ENCODE results near the gene RIPOR3. TPM values are rescaled to one million over a fixed set of nuclear protein-coding genes. Genes with fewer than 3 reads are reported as not detected.

Gene RIPOR3
- total RNA-seq, 2 experiments from 2014 or later = not detected

DNA sequence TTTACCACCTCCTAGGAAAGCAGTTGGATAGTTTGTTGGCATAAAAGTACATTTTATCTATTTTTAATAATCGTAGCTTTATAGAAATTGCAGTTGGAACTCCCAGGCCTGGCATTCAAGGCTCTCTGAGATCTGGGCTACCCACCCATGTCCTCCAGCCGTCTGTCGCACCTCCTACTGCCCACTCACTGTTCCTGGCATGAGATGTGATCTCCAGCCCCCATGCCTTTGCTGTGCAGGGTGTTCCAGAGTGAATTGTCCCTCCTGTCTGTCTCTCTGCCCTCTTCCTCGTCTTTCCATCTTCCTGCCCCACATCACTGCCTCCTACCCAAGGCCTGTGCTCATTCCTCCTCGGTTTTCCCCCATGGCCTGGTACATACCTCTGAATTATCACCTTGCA, 130.5 kb downstream of the RIPOR3 start:
- Mint-ChIP-seq H3K27me3 (no peaks in the 10 kb centered on the region), H3K4me1 (peaks cover 59% of the 10 kb centered on the region), H3K27ac (peak overlapping the region; percentile 93), H3K36me3 (peaks cover 39% of the 10 kb centered on the region), H3K4me3 (peak overlapping the region; percentile 53), H3K9me3 (no peaks in the 10 kb centered on the region)
- no peak for DNase-seq

DNA sequence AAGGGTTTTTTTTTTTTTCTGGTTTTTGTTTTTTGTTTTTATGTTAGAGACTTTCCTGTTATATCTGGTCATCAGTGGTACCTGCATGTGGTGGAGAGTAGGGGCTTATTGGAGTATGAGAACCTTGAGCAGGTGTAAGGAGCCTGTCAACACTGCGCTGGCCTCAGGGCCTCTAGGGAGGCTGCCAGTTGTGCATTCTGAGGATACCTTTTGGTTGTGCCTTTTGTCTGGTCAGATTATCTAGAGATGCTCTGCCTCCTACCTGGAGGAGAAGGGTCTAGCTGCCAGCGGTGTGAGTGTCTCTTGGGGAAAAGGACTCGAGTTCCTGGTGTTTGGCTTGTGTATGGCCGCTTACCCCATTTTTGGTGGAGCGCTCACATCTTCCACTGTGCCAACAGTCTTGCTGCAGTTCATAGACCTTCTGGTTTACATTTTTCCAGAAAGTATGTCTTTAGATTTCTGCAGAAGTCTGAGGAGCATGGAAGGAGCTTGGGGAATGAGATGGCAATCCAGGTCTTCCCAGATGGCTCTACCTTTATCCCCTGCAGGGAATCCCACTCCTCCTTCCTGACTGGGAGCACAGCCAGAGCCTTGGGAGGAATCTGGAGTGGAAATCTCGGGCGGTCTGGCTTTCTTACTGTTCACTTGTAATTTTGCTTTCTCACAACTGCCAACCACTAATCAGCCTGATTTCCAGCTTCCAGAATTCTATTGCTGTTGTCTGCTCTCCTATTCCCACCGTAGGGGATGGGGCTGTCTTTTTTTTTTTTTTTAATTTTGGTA, 131.3 kb downstream of the RIPOR3 start:
- no peak overlapping the region for H3K4me3 Mint-ChIP-seq
- peaks cover 2% of the 10 kb centered on the region for H3K9me3 Mint-ChIP-seq
- no peaks in the 10 kb centered on the region for H3K27me3 Mint-ChIP-seq
- H3K36me3 Mint-ChIP-seq = peaks cover 40% of the 10 kb centered on the region
- no peak for DNase-seq
- peaks cover 60% of the 10 kb centered on the region for H3K4me1 Mint-ChIP-seq
- peak overlapping the region; percentile 66 for H3K27ac Mint-ChIP-seq

GRCh38 chr20:50559149-50559548, 132.2 kb downstream of the RIPOR3 start:
- Mint-ChIP-seq H3K27ac (no peak overlapping the region), H3K27me3 (no peaks in the 10 kb centered on the region), H3K9me3 (peaks cover 2% of the 10 kb centered on the region), H3K4me1 (peaks cover 51% of the 10 kb centered on the region), H3K36me3 (peaks cover 36% of the 10 kb centered on the region), H3K4me3 (no peak overlapping the region)
- no peak for DNase-seq

GRCh38 chr20:50558483-50558925, 132.8 kb downstream of the RIPOR3 start:
- no peak overlapping the region for H3K4me3 Mint-ChIP-seq
- H3K9me3 Mint-ChIP-seq = peaks cover 2% of the 10 kb centered on the region
- peaks cover 36% of the 10 kb centered on the region for H3K36me3 Mint-ChIP-seq
- no peaks in the 10 kb centered on the region for H3K27me3 Mint-ChIP-seq
- no peak for DNase-seq
- no peak overlapping the region for H3K27ac Mint-ChIP-seq
- peaks cover 50% of the 10 kb centered on the region for H3K4me1 Mint-ChIP-seq

DNA sequence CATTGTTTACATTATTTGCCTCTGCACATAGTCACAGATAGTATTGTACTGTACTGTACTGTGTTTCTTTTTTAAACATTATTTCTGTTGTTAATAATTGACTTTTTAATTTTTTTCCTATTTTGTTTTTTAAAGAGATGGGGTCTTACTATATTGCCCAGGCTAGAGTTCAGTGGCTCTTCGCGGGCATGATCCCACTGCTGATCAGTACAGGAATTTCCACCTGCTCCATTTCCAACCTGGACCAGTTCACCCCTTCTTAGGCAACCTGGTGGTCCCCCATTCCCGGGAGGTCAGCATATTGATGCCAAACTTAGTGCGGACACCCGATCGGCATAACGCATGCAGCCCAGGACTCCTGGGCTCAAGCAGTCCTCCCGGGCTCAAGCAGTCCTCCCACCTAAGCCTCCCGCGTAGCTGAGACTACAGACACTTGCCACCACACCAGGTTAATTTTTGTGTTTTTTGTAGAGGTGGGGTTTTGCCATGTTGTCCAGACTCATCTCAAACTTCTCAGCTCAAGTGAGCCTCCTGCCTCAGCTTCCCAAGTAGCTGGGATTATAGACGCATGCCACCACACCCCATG, 133.7 kb downstream of the RIPOR3 start:
- no peaks in the 10 kb centered on the region for H3K27me3 Mint-ChIP-seq
- H3K9me3 Mint-ChIP-seq = peaks cover 2% of the 10 kb centered on the region
- H3K27ac Mint-ChIP-seq = no peak overlapping the region
- no peak overlapping the region for H3K4me3 Mint-ChIP-seq
- peaks cover 30% of the 10 kb centered on the region for H3K36me3 Mint-ChIP-seq
- H3K4me1 Mint-ChIP-seq = peaks cover 43% of the 10 kb centered on the region
- no peak for DNase-seq

DNA sequence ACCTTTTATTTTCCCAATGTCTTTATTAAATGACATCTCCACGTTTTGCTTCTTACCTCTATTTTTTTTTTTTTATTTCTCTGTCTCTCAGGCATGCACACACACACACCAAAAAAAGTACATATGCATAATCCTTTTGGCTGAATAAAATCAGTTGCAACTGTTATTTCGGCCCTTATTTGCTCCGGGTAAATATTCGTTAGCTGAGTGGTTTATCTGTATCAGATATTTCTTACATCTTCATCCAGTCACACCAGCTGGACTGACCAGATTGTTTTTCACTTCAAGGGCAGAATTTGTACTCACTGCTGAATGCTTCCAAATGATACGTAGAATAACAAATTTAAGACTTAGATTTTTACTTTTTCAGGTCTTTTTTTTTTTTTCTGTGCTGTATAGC, 135.7 kb downstream of the RIPOR3 start:
- peaks cover 19% of the 10 kb centered on the region for H3K36me3 Mint-ChIP-seq
- DNase-seq = no peak
- H3K9me3 Mint-ChIP-seq = peaks cover 2% of the 10 kb centered on the region
- no peak overlapping the region for H3K4me3 Mint-ChIP-seq
- H3K27me3 Mint-ChIP-seq = no peaks in the 10 kb centered on the region
- no peak overlapping the region for H3K27ac Mint-ChIP-seq
- peaks cover 38% of the 10 kb centered on the region for H3K4me1 Mint-ChIP-seq

GRCh38 chr20:50554694-50555579, 136.4 kb downstream of the RIPOR3 start:
- no peak overlapping the region for H3K27ac Mint-ChIP-seq
- no peaks in the 10 kb centered on the region for H3K27me3 Mint-ChIP-seq
- DNase-seq = peak; percentile 30
- peaks cover 22% of the 10 kb centered on the region for H3K36me3 Mint-ChIP-seq
- peaks cover 2% of the 10 kb centered on the region for H3K9me3 Mint-ChIP-seq
- peaks cover 45% of the 10 kb centered on the region for H3K4me1 Mint-ChIP-seq
- H3K4me3 Mint-ChIP-seq = no peak overlapping the region

GRCh38 chr20:50552979-50553378, 138.4 kb downstream of the RIPOR3 start:
- H3K4me3 Mint-ChIP-seq = no peak overlapping the region
- H3K27ac Mint-ChIP-seq = no peak overlapping the region
- no peak for DNase-seq
- peaks cover 2% of the 10 kb centered on the region for H3K9me3 Mint-ChIP-seq
- H3K4me1 Mint-ChIP-seq = peaks cover 44% of the 10 kb centered on the region
- H3K36me3 Mint-ChIP-seq = peaks cover 24% of the 10 kb centered on the region
- no peaks in the 10 kb centered on the region for H3K27me3 Mint-ChIP-seq

GRCh38 chr20:50551288-50551687, 140.1 kb downstream of the RIPOR3 start:
- H3K27ac Mint-ChIP-seq = peak overlapping the region; percentile 39
- H3K27me3 Mint-ChIP-seq = no peaks in the 10 kb centered on the region
- no peak for DNase-seq
- no peak overlapping the region for H3K4me3 Mint-ChIP-seq
- H3K36me3 Mint-ChIP-seq = peaks cover 24% of the 10 kb centered on the region
- H3K9me3 Mint-ChIP-seq = peaks cover 2% of the 10 kb centered on the region
- H3K4me1 Mint-ChIP-seq = peaks cover 49% of the 10 kb centered on the region

GRCh38 chr20:50550531-50550930, 140.8 kb downstream of the RIPOR3 start:
- DNase-seq = no peak
- Mint-ChIP-seq H3K27ac (no peak overlapping the region), H3K4me1 (peaks cover 52% of the 10 kb centered on the region), H3K9me3 (no peaks in the 10 kb centered on the region), H3K27me3 (no peaks in the 10 kb centered on the region), H3K4me3 (no peak overlapping the region), H3K36me3 (peaks cover 22% of the 10 kb centered on the region)

DNA sequence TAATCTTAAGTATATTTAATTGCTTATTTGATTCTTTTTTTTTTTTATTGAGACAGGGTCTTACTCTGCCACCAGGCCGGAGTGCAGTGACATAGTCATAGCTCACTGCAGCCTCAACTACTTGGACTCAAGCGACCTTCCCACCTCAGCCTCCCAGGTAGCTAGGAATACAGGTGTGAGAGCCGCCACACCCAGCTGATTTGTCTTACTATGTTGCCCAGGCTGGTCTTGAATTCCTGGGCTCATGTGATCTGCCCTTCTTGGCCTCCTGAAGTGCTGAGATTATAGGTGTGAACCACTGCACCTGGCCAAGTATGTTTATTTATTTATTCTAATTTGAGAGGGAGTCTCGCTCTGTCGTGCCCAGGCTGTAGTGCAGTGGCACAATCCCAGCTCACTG, 142.9 kb downstream of the RIPOR3 start:
- peaks cover 63% of the 10 kb centered on the region for H3K4me1 Mint-ChIP-seq
- no peak overlapping the region for H3K27ac Mint-ChIP-seq
- H3K36me3 Mint-ChIP-seq = peaks cover 28% of the 10 kb centered on the region
- H3K4me3 Mint-ChIP-seq = no peak overlapping the region
- no peaks in the 10 kb centered on the region for H3K9me3 Mint-ChIP-seq
- no peaks in the 10 kb centered on the region for H3K27me3 Mint-ChIP-seq
- no peak for DNase-seq

DNA sequence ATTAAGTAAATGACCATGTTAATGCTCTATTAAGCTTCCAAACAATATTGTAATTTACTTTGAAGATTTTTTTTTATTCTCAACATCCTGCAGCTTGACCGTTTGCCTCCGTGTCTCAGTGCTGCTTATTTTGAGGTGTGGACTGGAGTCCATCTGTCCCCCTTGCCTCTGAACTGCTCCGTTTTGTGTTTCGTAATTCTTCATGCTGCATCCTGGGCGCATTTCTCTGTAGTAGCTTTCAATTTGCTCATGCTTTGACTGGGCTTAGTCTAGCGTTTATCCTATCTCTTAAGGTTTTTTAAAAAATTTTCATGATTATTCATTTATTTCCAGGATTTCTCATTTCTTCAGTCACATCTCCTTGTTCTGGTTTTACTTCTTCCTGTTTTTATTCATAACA, 143.4 kb downstream of the RIPOR3 start:
- Mint-ChIP-seq H3K4me3 (no peak overlapping the region), H3K4me1 (peaks cover 66% of the 10 kb centered on the region)

DNA sequence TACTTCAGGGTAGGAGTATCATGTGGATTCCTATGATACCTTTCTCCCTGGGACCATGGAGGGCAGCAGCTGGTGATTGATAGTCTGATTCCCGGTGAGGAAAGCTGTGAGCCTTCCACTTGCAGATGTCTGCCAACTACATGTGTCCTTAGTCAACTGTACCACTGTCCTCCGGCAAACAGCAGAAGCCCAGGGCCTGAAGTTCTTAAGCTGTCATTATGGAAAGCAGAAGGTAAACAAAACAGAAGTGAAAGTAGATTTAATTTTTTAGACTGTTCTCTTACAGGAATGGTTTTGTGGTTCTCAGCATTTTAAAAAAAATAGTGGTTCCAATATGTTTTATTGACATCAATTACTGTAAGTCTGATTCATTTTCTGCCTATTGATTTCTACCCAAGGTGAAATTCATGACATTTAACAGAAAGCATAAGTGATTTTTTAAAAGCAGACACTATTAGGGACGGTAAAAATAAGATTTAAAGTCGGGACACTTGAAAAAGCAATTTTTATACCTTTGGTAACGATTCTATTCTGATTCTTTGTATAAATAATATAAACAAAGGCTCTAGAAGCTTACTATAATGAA, 144.5 kb downstream of the RIPOR3 start:
- peak overlapping the region; percentile 82 for H3K27ac Mint-ChIP-seq
- peaks cover 28% of the 10 kb centered on the region for H3K36me3 Mint-ChIP-seq
- no peaks in the 10 kb centered on the region for H3K9me3 Mint-ChIP-seq
- no peaks in the 10 kb centered on the region for H3K27me3 Mint-ChIP-seq
- H3K4me3 Mint-ChIP-seq = peak overlapping the region; percentile 47
- peaks cover 73% of the 10 kb centered on the region for H3K4me1 Mint-ChIP-seq
- no peak for DNase-seq

More for the DNA sequence above, 143.4 kb downstream of the RIPOR3 start:
- peaks cover 28% of the 10 kb centered on the region for H3K36me3 Mint-ChIP-seq
- peak overlapping the region; percentile 82 for H3K27ac Mint-ChIP-seq
- no peaks in the 10 kb centered on the region for H3K9me3 Mint-ChIP-seq
- no peak for DNase-seq
- H3K27me3 Mint-ChIP-seq = no peaks in the 10 kb centered on the region

DNA sequence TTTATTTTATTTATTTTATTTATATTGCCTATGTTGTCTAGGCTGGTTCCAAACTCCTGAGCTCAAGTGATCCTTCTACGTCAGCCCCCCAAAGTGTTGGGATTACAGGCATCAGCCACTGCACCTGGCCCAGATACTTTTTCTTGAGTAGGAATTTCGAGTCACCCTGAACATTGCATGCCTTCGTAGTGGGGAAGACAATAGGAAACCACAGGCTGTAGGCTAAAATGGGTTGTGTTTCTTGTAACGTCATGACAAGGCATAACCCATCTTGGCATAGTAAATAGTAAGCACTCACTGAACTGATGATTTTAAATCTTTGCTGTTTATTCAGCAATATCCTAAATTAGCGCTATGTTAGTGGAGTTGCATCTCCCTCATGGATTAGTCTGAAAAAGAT, 146.2 kb downstream of the RIPOR3 start:
- H3K4me1 Mint-ChIP-seq = peaks cover 71% of the 10 kb centered on the region
- H3K27ac Mint-ChIP-seq = peak overlapping the region; percentile 1
- no peak overlapping the region for H3K4me3 Mint-ChIP-seq
- no peak for DNase-seq
- no peaks in the 10 kb centered on the region for H3K9me3 Mint-ChIP-seq
- peaks cover 37% of the 10 kb centered on the region for H3K36me3 Mint-ChIP-seq
- H3K27me3 Mint-ChIP-seq = no peaks in the 10 kb centered on the region

GRCh38 chr20:50543326-50543725, 148.0 kb downstream of the RIPOR3 start:
- H3K36me3 Mint-ChIP-seq = peaks cover 32% of the 10 kb centered on the region
- H3K4me3 Mint-ChIP-seq = no peak overlapping the region
- peaks cover 63% of the 10 kb centered on the region for H3K4me1 Mint-ChIP-seq
- H3K27me3 Mint-ChIP-seq = no peaks in the 10 kb centered on the region
- no peak for DNase-seq
- no peaks in the 10 kb centered on the region for H3K9me3 Mint-ChIP-seq
- peak overlapping the region; percentile 50 for H3K27ac Mint-ChIP-seq
